ENCODE measurements around the gene SMAD3. TPM values are rescaled to one million over a fixed set of nuclear protein-coding genes. Genes with fewer than 3 reads are reported as not detected.

Gene SMAD3
- total and polyA plus RNA-seq, 10 of the 15 experiments (the other 5 are each of a cell fraction or from before 2014, with no cell fraction given): 5.6 to 43.2 (median 16.0) TPM

GRCh38 chr15:67189326-67190051 is 124.1 kb downstream of the SMAD3 start:
- no peaks in the 10 kb centered on the region for H3K9me3 ChIP-seq (replicated peaks; ENCODE audit: control insufficient read depth, insufficient read depth, low read length)
- H3K79me2 ChIP-seq (ENCODE audit: control insufficient read depth, insufficient read depth, low read length): no peaks in the 10 kb centered on the region
- ChIA-PET RAD21 (ENCODE audit: unreplicated experiment) (no interaction called here), SMC1A (ENCODE audit: uncharacterized antibody, unreplicated experiment) (no interaction called here), CTCF (no interaction called here), POLR2A (no interaction called here)
- no peak for FAIRE-seq
- BruUV-seq (replicated peaks): no TSS peak
- H3K27me3 ChIP-seq (replicated peaks in 1 of 2; ENCODE audit: control insufficient read depth in 2 of 2, insufficient read depth in 2 of 2, low read length in 1 of 2): no peaks in the 10 kb centered on the region
- H3K36me3 ChIP-seq (ENCODE audit: control insufficient read depth in 2 of 2, insufficient read depth in 2 of 2, low read length in 1 of 2): peaks cover 28 to 40% of the 10 kb centered on the region in 2 experiments; a peak in 3 of 4 replicates
- no peak overlapping the region for H3K27ac ChIP-seq (ENCODE audit: control insufficient read depth, insufficient read depth)
- no peak for TF ChIP-seq E4F1 (IDR thresholded peaks at IDR 0.05; ENCODE audit: borderline replicate concordance, partially characterized antibody)
- no peak for TF ChIP-seq FOS (IDR thresholded peaks at IDR 0.05; ENCODE audit: borderline replicate concordance, extremely low read depth, insufficient read length)
- TF ChIP-seq SP1 (IDR thresholded peaks at IDR 0.05; ENCODE audit: low read depth, low read length): no peak
- TF ChIP-seq RBBP5 (conservative IDR thresholded peaks at IDR 0.05): no peak
- no peak for TF ChIP-seq HDAC2 (IDR thresholded peaks at IDR 0.05)
- TF ChIP-seq, protein P1, sequence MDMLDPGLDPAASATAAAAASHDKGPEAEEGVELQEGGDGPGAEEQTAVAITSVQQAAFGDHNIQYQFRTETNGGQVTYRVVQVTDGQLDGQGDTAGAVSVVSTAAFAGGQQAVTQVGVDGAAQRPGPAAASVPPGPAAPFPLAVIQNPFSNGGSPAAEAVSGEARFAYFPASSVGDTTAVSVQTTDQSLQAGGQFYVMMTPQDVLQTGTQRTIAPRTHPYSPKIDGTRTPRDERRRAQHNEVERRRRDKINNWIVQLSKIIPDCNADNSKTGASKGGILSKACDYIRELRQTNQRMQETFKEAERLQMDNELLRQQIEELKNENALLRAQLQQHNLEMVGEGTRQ (IDR thresholded peaks at IDR 0.05; ENCODE audit: borderline replicate concordance, low read depth, low read length): no peak
- H3K4me2 ChIP-seq (ENCODE audit: control insufficient read depth, insufficient read depth): no peak overlapping the region
- no peak overlapping the region for H3K9ac ChIP-seq (ENCODE audit: control insufficient read depth, insufficient read depth, low read length)
- no peaks in the 10 kb centered on the region for H4K20me1 ChIP-seq (ENCODE audit: control insufficient read depth, insufficient read depth)
- no peaks in the 10 kb centered on the region; the same call in 1 of the 2 replicates for H3K4me1 ChIP-seq (ENCODE audit: control insufficient read depth, insufficient read depth, low read length)
- no peak for ATAC-seq
- no peak overlapping the region for H3K4me3 ChIP-seq
- no peak for DNase-seq (ENCODE audit: low read depth, low spot score)
- intact Hi-C loops (cut with micrococcal nuclease; ENCODE audit: unreplicated experiment) (no loop called here), in situ Hi-C loops (cut with MboI) (no loop called here)
- H2AFZ ChIP-seq (ENCODE audit: control insufficient read depth, low read depth, low read length): no peak overlapping the region
- WGBS (ENCODE audit: insufficient coverage, insufficient replicate concordance, low lambda C conversion rate, missing lambda C conversion rate): 89% methylated on average over 26 of the region's 26 CpGs
